Activated naive CD8-positive, alpha-beta T cell (primary cell): Measurements from ENCODE around the gene CDH4.

ENCODE experiments used
- H3K27ac Mint-ChIP-seq: one replicate; pipeline ENCODE4 v1.8.0; 2021; ENCODE audit warnings: mixed read lengths
- H3K27me3 Mint-ChIP-seq: one replicate; pipeline ENCODE4 v1.8.0; 2021; ENCODE audit warnings: mixed read lengths
- H3K36me3 Mint-ChIP-seq: one replicate; pipeline ENCODE4 v1.8.0; 2021; ENCODE audit warnings: mixed read lengths
- H3K4me1 Mint-ChIP-seq: one replicate; pipeline ENCODE4 v1.8.0; 2021; ENCODE audit warnings: low read depth, mixed read lengths
- H3K4me3 Mint-ChIP-seq: one replicate; pipeline ENCODE4 v1.8.0; 2021; ENCODE audit warnings: mild to moderate bottlenecking, mixed read lengths
- H3K9me3 Mint-ChIP-seq: one replicate; pipeline ENCODE4 v1.8.0; 2021; ENCODE audit warnings: low read depth, mixed read lengths

The CDH4 gene

DNA sequence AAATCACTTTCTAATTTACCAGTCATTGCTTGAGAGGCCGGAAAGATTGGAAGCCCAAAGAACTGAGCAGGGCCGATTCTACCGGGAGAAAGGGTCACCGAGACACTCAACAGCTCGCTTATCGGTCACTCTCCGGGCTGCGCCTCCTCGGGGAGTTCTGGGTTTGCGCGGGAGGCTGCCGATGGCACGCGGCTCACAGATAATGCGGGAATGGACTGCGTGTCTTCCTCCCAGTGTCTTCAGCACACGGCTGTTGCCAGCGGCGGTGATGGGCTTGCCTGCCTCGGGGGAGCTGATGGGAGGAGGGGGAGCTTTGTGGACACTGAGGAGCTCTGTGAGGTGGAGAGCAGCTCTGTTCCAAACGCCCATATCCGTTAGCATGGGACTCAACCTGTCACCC is 314.6 kb downstream of the CDH4 start:
- no peak overlapping the region for H3K27ac Mint-ChIP-seq
- H3K27me3 Mint-ChIP-seq: no peaks in the 10 kb centered on the region

DNA sequence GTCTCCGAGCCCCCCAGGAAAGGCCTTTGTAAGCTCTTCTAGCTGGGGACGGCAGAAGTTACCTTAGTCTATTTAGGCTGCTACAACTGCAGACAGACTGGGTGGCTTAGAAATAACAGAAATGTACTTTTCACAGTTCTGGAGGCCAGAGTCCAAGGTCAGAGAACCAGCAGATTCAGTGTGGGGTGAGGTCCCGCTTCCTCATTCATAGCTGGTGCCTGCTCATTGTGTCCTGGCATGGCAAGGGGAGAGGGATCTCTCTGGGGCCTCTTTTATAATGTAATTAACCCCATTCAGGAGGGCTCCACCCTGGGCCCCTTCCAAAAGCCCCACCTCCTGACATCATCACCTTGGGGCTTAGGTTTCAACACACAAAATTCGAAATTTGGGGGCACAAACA is 315.1 kb downstream of the CDH4 start:
- Mint-ChIP-seq H3K27me3 (no peaks in the 10 kb centered on the region), H3K36me3 (no peaks in the 10 kb centered on the region), H3K4me1 (no peaks in the 10 kb centered on the region), H3K9me3 (no peaks in the 10 kb centered on the region), H3K27ac (no peak overlapping the region), H3K4me3 (no peak overlapping the region)

More for the DNA sequence above, 314.6 kb downstream of the CDH4 start:
- Mint-ChIP-seq H3K9me3 (no peaks in the 10 kb centered on the region), H3K4me3 (no peak overlapping the region), H3K4me1 (no peaks in the 10 kb centered on the region), H3K36me3 (no peaks in the 10 kb centered on the region)

DNA sequence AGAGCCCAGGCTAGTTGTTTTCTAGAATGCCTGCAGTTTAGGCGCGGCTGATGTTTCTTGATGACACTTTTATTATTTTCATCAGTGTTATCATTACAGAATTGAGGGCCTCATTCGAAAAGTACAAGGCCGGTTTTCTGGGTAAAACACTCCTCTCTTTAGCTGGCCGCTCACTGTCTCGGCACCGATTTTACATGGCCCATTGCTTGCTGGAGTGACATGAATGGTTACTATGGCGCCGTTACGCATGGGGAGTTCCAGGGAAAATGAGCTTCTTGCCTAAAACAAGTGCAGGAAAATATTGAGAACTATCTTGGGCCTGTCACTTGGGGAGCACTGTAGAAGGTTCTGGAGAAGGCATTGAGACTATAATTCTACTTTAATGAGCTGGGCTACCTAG is 317.8 kb downstream of the CDH4 start:
- Mint-ChIP-seq H3K27me3 (no peaks in the 10 kb centered on the region), H3K27ac (no peak overlapping the region), H3K36me3 (no peaks in the 10 kb centered on the region), H3K9me3 (no peaks in the 10 kb centered on the region), H3K4me3 (no peak overlapping the region), H3K4me1 (no peaks in the 10 kb centered on the region)

DNA sequence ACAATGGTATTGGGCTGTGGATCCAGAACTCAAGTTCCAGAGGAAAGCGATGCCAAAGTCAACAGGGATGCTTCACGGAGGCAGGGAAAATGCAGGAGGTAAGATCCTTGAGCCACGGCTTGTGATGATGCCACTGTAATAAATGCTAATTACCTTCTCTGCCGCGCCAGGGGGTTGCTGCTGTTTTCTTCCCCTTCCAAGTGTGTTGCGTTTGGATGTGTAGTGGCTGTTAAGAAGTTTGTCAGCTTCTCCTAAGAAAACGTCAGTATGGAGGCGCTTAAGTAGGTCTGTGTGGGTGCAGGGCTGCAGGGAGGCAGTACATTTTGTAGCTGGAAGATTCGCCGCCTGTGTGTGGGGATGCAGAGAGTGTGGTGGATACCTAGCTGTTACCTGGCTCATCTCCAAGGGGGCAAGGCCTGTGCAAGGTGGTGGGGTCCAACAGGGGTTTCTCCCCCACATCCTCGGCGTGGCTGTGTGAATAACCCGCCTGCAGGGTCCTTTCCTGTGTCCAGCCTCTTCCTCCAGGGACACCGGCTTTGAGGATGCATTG is 318.7 kb downstream of the CDH4 start:
- Mint-ChIP-seq H3K9me3 (no peaks in the 10 kb centered on the region), H3K4me1 (no peaks in the 10 kb centered on the region), H3K4me3 (no peak overlapping the region), H3K27me3 (no peaks in the 10 kb centered on the region), H3K36me3 (no peaks in the 10 kb centered on the region), H3K27ac (no peak overlapping the region)

DNA sequence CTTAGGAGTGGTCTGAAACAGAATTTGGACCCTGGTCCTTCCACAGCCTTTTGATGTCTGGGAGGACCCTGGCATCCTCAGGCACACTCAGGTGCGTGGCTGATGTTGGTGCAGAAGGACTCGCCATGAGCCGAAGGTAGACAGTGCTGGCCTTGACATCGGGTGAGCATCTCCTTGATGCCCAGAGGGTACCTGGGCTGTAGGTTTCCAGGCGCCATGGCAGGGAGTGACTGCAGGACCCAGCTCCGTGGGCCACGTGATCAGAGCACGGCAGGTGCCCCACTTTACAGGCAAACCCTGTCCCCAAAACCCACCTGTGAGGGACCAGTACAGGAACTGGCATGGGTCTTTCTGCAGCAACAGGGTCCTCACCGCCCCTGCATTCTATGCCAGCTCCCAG is 319.2 kb downstream of the CDH4 start:
- no peaks in the 10 kb centered on the region for H3K9me3 Mint-ChIP-seq
- H3K36me3 Mint-ChIP-seq: no peaks in the 10 kb centered on the region
- H3K4me3 Mint-ChIP-seq: no peak overlapping the region
- H3K27me3 Mint-ChIP-seq: no peaks in the 10 kb centered on the region
- H3K27ac Mint-ChIP-seq: no peak overlapping the region
- H3K4me1 Mint-ChIP-seq: no peaks in the 10 kb centered on the region

DNA sequence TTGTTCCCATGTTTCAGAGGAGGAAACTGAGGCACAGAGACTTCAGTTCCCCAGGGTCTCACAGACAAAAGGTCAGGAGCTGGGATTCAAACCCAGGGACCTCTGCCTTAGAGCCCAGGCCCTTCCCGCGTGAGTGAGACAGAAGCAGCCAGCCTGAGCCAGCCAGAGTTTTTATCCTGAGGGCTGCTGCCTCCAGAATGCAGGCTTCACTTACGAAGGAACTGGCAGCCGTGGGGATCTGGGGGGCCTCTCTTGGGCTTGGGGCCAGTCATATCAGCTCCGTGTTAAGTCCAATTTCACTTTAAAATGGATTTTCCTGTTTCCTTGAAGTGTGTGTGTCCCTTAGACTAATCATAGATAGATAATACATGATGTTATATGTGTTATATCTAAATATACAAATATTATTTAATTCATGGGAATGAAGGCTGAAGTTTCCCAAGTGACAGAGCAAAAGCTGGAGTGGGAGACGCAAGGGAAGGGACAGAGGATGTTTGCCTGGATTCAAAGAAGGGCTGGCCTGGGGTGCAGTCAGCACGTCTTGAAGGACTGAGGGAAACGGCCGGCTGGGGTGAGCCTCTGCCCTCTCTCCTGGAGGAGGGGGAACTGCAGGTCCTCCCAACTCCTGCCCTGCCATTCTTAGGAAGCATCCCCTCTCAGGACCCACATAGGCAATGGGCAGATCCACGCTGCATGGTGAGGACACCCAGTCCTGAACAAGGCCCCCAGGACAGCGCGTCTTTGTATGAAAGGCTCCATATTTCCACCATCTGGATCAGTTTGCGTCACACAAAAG is 320.1 kb downstream of the CDH4 start:
- no peaks in the 10 kb centered on the region for H3K4me1 Mint-ChIP-seq
- H3K36me3 Mint-ChIP-seq: no peaks in the 10 kb centered on the region
- H3K27ac Mint-ChIP-seq: no peak overlapping the region
- no peaks in the 10 kb centered on the region for H3K27me3 Mint-ChIP-seq
- no peak overlapping the region for H3K4me3 Mint-ChIP-seq
- no peaks in the 10 kb centered on the region for H3K9me3 Mint-ChIP-seq

DNA sequence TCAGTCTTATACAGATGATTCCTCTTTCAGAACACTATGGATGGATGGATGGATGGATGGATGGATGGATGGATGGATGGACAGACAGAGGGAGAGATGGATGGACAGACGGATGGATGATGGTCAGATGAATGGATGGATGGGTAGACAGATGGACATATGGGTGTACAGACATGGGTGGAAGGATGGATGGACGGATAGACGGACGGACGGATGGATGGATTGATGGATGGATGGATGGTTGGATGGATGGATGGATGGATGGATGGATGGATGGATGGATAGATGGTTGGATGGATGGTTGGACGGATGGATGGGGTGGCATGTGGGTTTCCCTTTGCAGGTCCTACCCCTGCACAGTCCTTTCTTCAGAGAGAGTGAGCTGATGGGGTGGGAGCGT is 320.7 kb downstream of the CDH4 start:
- Mint-ChIP-seq H3K27ac (no peak overlapping the region), H3K4me3 (no peak overlapping the region), H3K4me1 (no peaks in the 10 kb centered on the region), H3K36me3 (no peaks in the 10 kb centered on the region), H3K27me3 (no peaks in the 10 kb centered on the region), H3K9me3 (no peaks in the 10 kb centered on the region)

DNA sequence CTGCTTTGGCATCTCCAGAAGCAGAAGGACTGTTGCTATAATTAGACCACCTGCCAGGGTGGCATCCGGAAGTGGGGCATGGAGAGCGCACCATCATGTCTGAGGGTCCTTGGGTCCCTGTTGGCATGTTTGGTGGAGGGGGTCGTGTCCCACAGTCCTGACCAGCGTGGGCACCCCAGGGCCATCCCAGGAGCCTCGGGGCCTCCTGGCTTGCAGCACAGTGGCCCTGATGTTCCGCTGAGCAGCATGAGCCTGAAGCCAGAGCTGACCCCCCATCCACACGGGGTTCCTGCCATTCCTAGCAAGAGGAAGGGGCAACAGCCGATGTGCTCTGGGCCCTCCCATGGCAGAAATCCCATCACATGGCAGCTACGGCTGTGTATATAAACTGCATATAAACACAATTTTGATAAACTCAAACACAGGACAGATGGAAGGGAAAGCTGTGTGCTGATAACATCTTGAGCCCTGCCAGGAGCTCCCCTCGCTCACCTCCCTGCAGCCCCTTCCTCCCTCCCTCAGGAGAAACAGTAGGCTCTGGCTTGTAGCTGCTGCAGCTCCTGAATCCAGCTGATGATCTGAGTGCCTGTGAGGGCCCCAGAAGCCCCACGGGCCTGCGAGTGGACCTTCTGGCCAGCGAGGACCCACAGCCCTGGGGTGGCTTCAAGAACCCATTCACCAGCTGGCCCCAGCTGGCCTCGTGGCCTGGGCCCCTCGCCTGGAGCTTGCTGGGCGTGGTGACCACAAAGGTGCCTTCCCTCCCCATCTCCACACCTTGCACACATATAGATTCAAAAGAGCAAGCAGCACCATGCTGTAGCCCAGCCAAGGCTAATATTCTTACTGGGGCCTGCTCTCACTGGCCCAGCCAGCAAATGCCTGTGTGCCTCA is 321.6 kb downstream of the CDH4 start:
- H3K4me1 Mint-ChIP-seq: no peaks in the 10 kb centered on the region
- no peak overlapping the region for H3K27ac Mint-ChIP-seq
- H3K4me3 Mint-ChIP-seq: no peak overlapping the region
- H3K27me3 Mint-ChIP-seq: no peaks in the 10 kb centered on the region
- H3K36me3 Mint-ChIP-seq: no peaks in the 10 kb centered on the region
- no peaks in the 10 kb centered on the region for H3K9me3 Mint-ChIP-seq

DNA sequence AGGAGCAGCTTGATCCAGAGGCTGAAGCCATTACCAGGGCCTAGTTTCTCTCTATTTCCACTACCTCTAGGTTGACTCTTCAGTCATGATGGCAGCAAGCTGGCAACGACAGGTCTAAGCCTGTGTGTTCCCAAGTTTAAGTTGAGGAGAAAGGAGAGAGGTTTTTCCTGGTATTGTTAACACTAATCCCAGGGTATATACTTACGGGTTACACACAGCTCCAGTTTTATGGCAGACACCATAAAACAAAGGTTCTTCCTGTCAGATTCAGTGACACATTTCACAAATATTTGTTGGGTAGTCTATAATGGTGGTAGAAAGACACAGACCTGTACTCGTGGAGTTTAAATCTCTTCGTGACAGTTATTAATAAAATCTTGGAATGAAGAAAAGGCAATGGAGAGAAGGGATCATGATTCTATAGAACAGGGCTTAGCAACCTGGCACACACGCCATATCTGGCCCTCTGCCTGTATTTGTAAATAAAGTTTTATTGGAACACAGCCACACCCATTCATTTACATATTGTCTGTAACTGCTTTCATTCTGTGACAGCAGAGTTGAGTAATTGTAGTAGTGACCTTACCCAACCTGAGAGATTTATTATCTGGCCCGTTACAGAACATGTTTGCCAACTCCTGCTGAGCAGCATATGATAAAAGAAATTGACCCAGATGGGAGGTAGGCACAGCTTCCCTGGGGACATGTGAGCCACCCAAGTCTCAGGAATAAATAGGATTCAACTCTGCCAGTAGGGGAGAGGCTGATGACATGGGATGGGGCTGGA is 323.3 kb downstream of the CDH4 start:
- H3K27ac Mint-ChIP-seq: no peak overlapping the region
- no peaks in the 10 kb centered on the region for H3K36me3 Mint-ChIP-seq
- no peaks in the 10 kb centered on the region for H3K9me3 Mint-ChIP-seq
- no peaks in the 10 kb centered on the region for H3K27me3 Mint-ChIP-seq
- H3K4me1 Mint-ChIP-seq: no peaks in the 10 kb centered on the region
- H3K4me3 Mint-ChIP-seq: no peak overlapping the region

DNA sequence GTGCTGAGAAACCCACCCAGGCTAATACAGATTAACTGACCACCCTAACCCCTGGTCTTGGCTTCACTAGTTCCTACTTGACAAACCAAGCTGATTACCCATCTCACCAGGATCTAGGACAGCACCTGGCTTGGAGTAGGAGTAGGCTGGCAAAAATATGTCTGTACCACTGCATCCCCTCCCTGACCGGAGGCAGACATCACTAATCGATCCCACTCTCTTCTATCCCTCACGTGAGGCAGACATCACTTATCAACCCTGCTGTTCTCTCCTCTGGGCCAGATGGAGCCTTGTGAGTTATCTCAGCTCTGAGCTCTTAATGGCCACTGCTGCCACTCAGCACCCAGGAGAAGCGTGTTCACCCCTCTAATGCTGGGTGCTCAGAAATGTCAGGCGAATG is 324.3 kb downstream of the CDH4 start:
- H3K4me3 Mint-ChIP-seq: no peak overlapping the region
- H3K4me1 Mint-ChIP-seq: no peaks in the 10 kb centered on the region
- no peaks in the 10 kb centered on the region for H3K36me3 Mint-ChIP-seq
- H3K9me3 Mint-ChIP-seq: no peaks in the 10 kb centered on the region
- no peaks in the 10 kb centered on the region for H3K27me3 Mint-ChIP-seq
- no peak overlapping the region for H3K27ac Mint-ChIP-seq

DNA sequence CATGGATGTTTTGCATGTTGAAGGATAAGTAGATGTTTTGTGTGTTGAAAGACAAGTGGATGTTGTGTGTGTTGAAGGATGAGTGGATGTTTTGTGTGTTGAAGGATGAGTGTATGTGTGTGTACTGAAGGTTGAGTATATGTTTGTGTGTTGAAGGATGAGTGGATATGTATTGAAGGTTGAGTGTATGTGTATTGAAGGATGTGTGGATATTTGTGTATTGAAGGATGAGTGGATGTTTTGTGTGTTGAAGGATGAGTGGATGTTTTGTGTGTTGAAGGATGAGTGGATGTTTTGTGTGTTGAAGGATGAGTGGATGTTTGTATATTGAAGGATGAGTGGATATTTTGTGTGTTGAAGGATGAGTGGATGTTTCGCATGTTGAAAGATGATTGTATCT is 325.0 kb downstream of the CDH4 start:
- Mint-ChIP-seq H3K4me3 (no peak overlapping the region), H3K9me3 (no peaks in the 10 kb centered on the region), H3K27ac (no peak overlapping the region), H3K27me3 (no peaks in the 10 kb centered on the region), H3K4me1 (no peaks in the 10 kb centered on the region), H3K36me3 (no peaks in the 10 kb centered on the region)

DNA sequence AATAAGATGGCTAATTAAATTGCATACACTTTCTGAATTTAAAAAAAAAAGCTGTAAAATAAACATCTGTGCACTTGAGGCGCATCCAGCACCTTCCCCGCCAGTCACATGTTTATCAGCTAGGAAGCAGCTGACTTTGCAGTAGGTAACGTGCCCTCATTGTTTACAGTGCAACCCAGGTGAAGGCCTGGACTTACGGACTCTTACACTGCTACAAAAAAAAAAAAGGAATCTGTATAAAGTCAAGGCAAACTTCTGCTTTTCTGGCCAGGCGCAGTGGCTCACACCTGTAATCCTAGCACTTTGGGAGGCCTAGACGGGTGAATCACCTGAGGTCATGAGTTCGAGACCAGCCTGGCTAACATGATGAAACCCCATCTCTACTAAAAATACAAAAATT is 327.8 kb downstream of the CDH4 start:
- Mint-ChIP-seq H3K4me1 (no peaks in the 10 kb centered on the region), H3K36me3 (no peaks in the 10 kb centered on the region), H3K27me3 (no peaks in the 10 kb centered on the region), H3K9me3 (no peaks in the 10 kb centered on the region), H3K4me3 (no peak overlapping the region), H3K27ac (no peak overlapping the region)

DNA sequence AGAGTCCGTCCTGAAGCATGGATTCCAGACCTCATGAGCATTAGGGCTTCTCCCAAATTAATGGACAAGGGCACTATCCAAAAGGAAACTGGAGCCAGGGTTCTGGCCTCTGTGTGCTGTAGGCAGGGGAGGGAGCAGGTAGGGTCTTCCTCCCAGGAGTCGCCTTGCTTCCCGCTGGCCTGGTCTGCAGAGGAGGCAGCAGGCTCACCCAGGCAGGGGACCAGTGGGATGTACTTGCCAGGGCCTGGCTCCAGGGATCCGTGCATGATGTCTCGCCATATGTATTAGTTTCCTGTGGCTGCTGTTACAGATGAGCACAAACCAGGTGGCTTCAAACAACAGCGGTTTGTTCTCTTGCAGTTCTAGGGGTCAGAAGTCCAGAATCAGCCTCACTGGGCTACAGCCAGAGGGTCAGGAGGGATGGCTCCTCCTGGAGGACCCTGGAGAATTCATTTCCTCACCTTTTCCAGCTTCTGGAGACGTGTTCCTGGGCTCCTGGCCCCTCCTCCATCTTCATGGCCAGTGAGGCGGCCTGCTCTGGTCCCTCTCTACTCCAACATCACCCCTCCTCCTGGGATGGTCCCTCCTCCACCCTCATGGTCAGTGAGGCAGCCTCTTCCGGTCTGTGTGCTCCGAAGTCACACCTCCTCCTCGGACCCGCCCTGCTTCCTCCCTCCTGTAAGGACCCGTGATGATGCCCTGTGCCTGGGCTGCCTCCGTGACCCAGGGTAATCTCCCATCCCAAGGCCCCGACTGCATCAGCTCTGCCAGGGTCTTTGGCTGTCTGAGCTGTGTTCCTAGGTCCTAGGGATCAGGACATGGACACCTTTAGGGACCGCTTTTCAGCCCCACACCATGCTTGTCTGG is 329.1 kb downstream of the CDH4 start:
- Mint-ChIP-seq H3K27me3 (no peaks in the 10 kb centered on the region), H3K27ac (no peak overlapping the region), H3K4me3 (no peak overlapping the region), H3K4me1 (no peaks in the 10 kb centered on the region), H3K36me3 (no peaks in the 10 kb centered on the region), H3K9me3 (no peaks in the 10 kb centered on the region)

DNA sequence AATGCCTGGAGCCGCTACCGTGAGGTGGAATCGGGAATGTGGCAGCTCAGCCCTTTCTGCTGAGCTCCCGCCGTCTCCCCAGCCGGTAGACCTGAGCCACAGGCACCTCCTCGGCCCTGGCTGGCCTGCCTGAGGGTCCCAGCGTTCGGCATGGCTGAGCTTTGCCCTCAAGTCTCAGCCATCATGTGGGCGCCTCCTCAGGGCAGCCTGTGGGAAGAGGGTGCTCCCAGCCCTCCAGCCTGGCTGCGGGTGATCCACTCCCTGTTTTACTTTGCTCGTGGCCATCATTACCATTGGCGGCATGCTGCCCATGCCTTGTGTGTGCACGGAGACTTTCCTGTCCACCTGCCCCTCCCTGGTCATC is 329.7 kb downstream of the CDH4 start:
- H3K9me3 Mint-ChIP-seq: no peaks in the 10 kb centered on the region
- no peaks in the 10 kb centered on the region for H3K36me3 Mint-ChIP-seq
- no peaks in the 10 kb centered on the region for H3K4me1 Mint-ChIP-seq
- H3K27ac Mint-ChIP-seq: no peak overlapping the region
- H3K27me3 Mint-ChIP-seq: no peaks in the 10 kb centered on the region
- H3K4me3 Mint-ChIP-seq: no peak overlapping the region
